Endothelial cell of umbilical vein (primary cell): ENCODE data around the gene MYO16. TPM values are rescaled to one million over a fixed set of nuclear protein-coding genes. Genes with fewer than 3 reads are reported as not detected.

Source experiments
- BruUV-seq: library from RNA; stranded (reverse); fragments of 400-500 nt; replicated peaks from 2 replicates; lab custom pipeline; 2021; lab: Mats Ljungman, UMichigan
- CTCF ChIA-PET: fragments of 300-600, 350-600 bp; sonication (Branson Sonifier 250); formaldehyde crosslinking; loops from one replicate; lab custom pipeline; 2021; ENCODE audit warnings: antibody characterized with exemption, inconsistent platforms; lab: Charles Lee
- POLR2A ChIA-PET: fragments of 300-600, 350-600 bp; sonication (Branson Sonifier 250); formaldehyde crosslinking; loops from one replicate; lab custom pipeline; 2021; ENCODE audit warnings: antibody characterized with exemption, inconsistent platforms; lab: Charles Lee
- DNase-seq: peaks from one replicate; pipeline ENCODE4 v3.0.0-alpha.2; 2011; ENCODE audit warnings: low read depth, low spot score
- FAIRE-seq: peaks from 2 replicates; lab custom pipeline; 2011; peaks lifted over from hg19 to GRCh38; lab: Jason Lieb, UNC
- H2AFZ ChIP-seq: 2 replicates; pipeline ENCODE4 v1.6.0; 2012; ENCODE audit warnings: low read depth, low read length, control low read depth, inconsistent platforms
- H3K27ac ChIP-seq: 2 replicates; pipeline ENCODE4 v1.5.1; 2011; ENCODE audit warnings: low read depth, mild to moderate bottlenecking, control low read depth, low read length, moderate library complexity; ENCODE audit not compliant: insufficient read depth
- H3K27me3 ChIP-seq, 2 experiments: 2 replicates each; pipeline versions ENCODE4 v1.6.0 to v1.6.1; 2011; ENCODE audit warnings: low read length in 2 of 2, mixed read lengths in 1 of 2; ENCODE audit not compliant: control insufficient read depth in 2 of 2, insufficient read depth in 2 of 2
- H3K36me3 ChIP-seq, 2 experiments: 2 replicates in 1 of 2; 3 replicates in 1 of 2; pipeline ENCODE4 v1.5.1; 2011; ENCODE audit warnings: low read length in 2 of 2, mild to moderate bottlenecking in 1 of 2, moderate library complexity in 1 of 2; ENCODE audit not compliant: control insufficient read depth in 2 of 2, insufficient read depth in 2 of 2; ENCODE audit errors: extremely low read depth in 1 of 2
- H3K4me1 ChIP-seq: 3 replicates; pipeline ENCODE4 v1.5.1; 2011; ENCODE audit warnings: mild to moderate bottlenecking, low read length; ENCODE audit not compliant: control insufficient read depth, insufficient read depth; ENCODE audit errors: extremely low read depth
- H3K4me2 ChIP-seq: 2 replicates; pipeline ENCODE4 v1.6.1; 2011; ENCODE audit warnings: low read length, control low read depth, mixed read lengths; ENCODE audit not compliant: insufficient read depth
- H3K4me3 ChIP-seq, 3 experiments: fragments of 200-600 bp in 1 of 3; sonication (generic), shearing (Covaris generic) in 1 of 3; replicated peaks in 1 of 3; 2 replicates each; pipeline ENCODE4 v1.5.1; 2011 to 2016; ENCODE audit warnings: control low read depth in 3 of 3, low read length in 3 of 3, mild to moderate bottlenecking in 2 of 3, inconsistent platforms in 1 of 3, low read depth in 1 of 3, moderate library complexity in 1 of 3; ENCODE audit not compliant: insufficient read depth in 1 of 3
- H3K79me2 ChIP-seq: 2 replicates; pipeline ENCODE4 v1.6.0; 2012; ENCODE audit warnings: low read length, inconsistent platforms; ENCODE audit not compliant: control insufficient read depth, insufficient read depth
- H3K9ac ChIP-seq: replicated peaks from 2 replicates; pipeline ENCODE3; 2011; ENCODE audit warnings: low read length, control low read depth; ENCODE audit not compliant: insufficient read depth; ENCODE audit errors: extremely low read depth
- H3K9me1 ChIP-seq: replicated peaks from 3 replicates; pipeline ENCODE4 v1.6.0; 2011; ENCODE audit warnings: mild to moderate bottlenecking, low read length; ENCODE audit not compliant: control insufficient read depth, insufficient read depth; ENCODE audit errors: extremely low read depth
- H3K9me3 ChIP-seq: replicated peaks from 2 replicates; pipeline ENCODE4 v1.5.1; 2012; ENCODE audit warnings: low read length, inconsistent platforms; ENCODE audit not compliant: control insufficient read depth, insufficient read depth
- H4K20me1 ChIP-seq: replicated peaks from 2 replicates; pipeline ENCODE3; 2011; ENCODE audit warnings: mild to moderate bottlenecking, low read length; ENCODE audit not compliant: control insufficient read depth, insufficient read depth; ENCODE audit errors: extremely low read depth
- EZH2 ChIP-seq: IDR thresholded peaks from 2 replicates; pipeline ENCODE4 v1.6.1; 2012; ENCODE audit warnings: borderline replicate concordance, low read depth, mild to moderate bottlenecking, moderate library complexity, low read length, inconsistent platforms; ENCODE audit not compliant: severe bottlenecking
- FOS ChIP-seq: IDR thresholded peaks from 2 replicates; pipeline ENCODE4 v1.6.1; 2011; ENCODE audit warnings: mild to moderate bottlenecking, low read length, moderate library complexity, borderline replicate concordance; ENCODE audit not compliant: insufficient read depth
- GATA2 ChIP-seq: IDR thresholded peaks from 2 replicates; pipeline ENCODE4 v1.7.0; 2011; ENCODE audit warnings: low read depth, mild to moderate bottlenecking, moderate library complexity, mixed read lengths, low read length; ENCODE audit not compliant: insufficient read length, insufficient read depth
- JUN ChIP-seq: IDR thresholded peaks from 2 replicates; pipeline ENCODE4 v1.6.1; 2011; ENCODE audit warnings: borderline replicate concordance, low read depth; ENCODE audit not compliant: insufficient read length, insufficient read depth
- MYC ChIP-seq: IDR thresholded peaks from one replicate; pipeline ENCODE4 v1.6.1; 2011; ENCODE audit warnings: mild to moderate bottlenecking, low read depth, low read length
- POLR2A ChIP-seq: IDR thresholded peaks from 2 replicates; pipeline ENCODE4 v1.6.1; 2012; ENCODE audit warnings: low read depth, mild to moderate bottlenecking, control low read depth, low read length
- POLR2AphosphoS5 ChIP-seq: IDR thresholded peaks from 2 replicates; pipeline ENCODE4 v1.6.1; 2012; ENCODE audit warnings: low read depth, mild to moderate bottlenecking, control low read depth, low read length, moderate library complexity; ENCODE audit not compliant: insufficient read depth
- dilution Hi-C: fragments of 300-500 bp; cut with MboI; formaldehyde crosslinking; loops from one replicate; pipeline ENCODE4 v1.15.0; 2019; ENCODE audit warnings: low sequenced_read_pairs; ENCODE audit not compliant: extremely low pct_ligation_motif_present
- intact Hi-C: fragments of 100-400 bp; cut with micrococcal nuclease; formaldehyde crosslinking; loops from one replicate; pipeline ENCODE4 v1.10.0; 2022
- polyA plus RNA-seq, 4 experiments: library from polyadenylated mRNA; depleted of rRNA in 3 of 4; stranded (reverse) in 3 of 4; unstranded in 1 of 4; fragments of >200 nt; gene quantifications; 2 replicates each; pipeline versions ENCODE4 v1.2.1 to v1.2.3, GENCODE V29; 2011 to 2012; ENCODE audit warnings: missing spikeins in 1 of 4
- total RNA-seq: library from RNA; stranded (reverse); gene quantifications from 2 replicates; pipeline ENCODE4 v1.2.3, GENCODE V29; 2021
- TF ChIP-seq, protein P1 (sequence below), 2 donors: IDR thresholded peaks; 1 replicate in 1 of 2; 2 replicates in 1 of 2; pipeline ENCODE4 v1.5.1; 2011; ENCODE audit warnings: low read length in 2 of 2, mild to moderate bottlenecking in 2 of 2, moderate library complexity in 2 of 2, control low read depth in 1 of 2, inconsistent platforms in 1 of 2, low read depth in 1 of 2; ENCODE audit not compliant: insufficient read depth in 1 of 2; ENCODE audit errors: extremely low read depth in 1 of 2
- TF ChIP-seq, protein P2 (sequence below): IDR thresholded peaks from 2 replicates; pipeline ENCODE4 v1.6.1; 2011; ENCODE audit not compliant: insufficient read depth, insufficient read length

MYO16 gene
- total and polyA plus RNA-seq, 2 donors (not counting 3 experiments of a cell fraction or from before 2014, with no cell fraction given), result 0.03 to 0.04 TPM

DNA sequence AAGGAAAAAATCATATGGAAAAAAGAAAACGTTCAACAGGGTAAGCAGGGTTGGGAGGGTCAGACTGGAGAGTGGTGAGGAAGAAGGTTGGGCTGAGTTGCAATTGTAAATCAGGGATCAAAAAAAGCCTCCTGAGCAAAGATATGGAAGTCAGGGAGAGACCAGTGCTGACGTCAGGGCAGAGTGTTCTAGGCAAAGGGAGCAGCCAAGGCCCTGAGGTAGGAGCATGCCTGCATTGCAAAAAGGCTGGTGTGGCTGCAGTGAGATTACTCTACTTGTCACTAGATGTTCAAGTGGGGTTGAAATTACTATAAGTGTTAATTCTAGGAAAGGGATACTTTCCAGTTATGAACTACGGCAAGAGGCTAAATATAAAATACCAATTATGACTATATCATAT lies 562.0 kb downstream of the MYO16 start:
- no peaks in the 10 kb centered on the region for H3K4me1 ChIP-seq
- POLR2A ChIA-PET, result no interaction called here
- no peaks in the 10 kb centered on the region for H4K20me1 ChIP-seq
- no peak overlapping the region for H3K9ac ChIP-seq
- no peaks in the 10 kb centered on the region for H3K36me3 ChIP-seq
- H3K9me1 ChIP-seq, result no peaks in the 10 kb centered on the region
- H3K4me3 ChIP-seq, result no peak overlapping the region
- no TSS peak for BruUV-seq
- CTCF ChIA-PET, result no interaction called here
- intact Hi-C loops (no loop called here), dilution Hi-C loops (no loop called here)
- H3K27me3 ChIP-seq, result peaks cover 0 to 2% of the 10 kb centered on the region in 2 experiments
- no peaks in the 10 kb centered on the region for H3K79me2 ChIP-seq
- H3K9me3 ChIP-seq, result no peaks in the 10 kb centered on the region
- FAIRE-seq, result no peak
- H2AFZ ChIP-seq, result no peak overlapping the region
- no peak overlapping the region for H3K27ac ChIP-seq
- no peak overlapping the region for H3K4me2 ChIP-seq
- DNase-seq, result no peak
- TF ChIP-seq JUN, result no peak
- no peak for TF ChIP-seq FOS
- no peak for TF ChIP-seq POLR2A
- TF ChIP-seq GATA2, result no peak
- TF ChIP-seq, protein P1, sequence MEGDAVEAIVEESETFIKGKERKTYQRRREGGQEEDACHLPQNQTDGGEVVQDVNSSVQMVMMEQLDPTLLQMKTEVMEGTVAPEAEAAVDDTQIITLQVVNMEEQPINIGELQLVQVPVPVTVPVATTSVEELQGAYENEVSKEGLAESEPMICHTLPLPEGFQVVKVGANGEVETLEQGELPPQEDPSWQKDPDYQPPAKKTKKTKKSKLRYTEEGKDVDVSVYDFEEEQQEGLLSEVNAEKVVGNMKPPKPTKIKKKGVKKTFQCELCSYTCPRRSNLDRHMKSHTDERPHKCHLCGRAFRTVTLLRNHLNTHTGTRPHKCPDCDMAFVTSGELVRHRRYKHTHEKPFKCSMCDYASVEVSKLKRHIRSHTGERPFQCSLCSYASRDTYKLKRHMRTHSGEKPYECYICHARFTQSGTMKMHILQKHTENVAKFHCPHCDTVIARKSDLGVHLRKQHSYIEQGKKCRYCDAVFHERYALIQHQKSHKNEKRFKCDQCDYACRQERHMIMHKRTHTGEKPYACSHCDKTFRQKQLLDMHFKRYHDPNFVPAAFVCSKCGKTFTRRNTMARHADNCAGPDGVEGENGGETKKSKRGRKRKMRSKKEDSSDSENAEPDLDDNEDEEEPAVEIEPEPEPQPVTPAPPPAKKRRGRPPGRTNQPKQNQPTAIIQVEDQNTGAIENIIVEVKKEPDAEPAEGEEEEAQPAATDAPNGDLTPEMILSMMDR (IDR thresholded peaks at IDR 0.05; ENCODE audit: extremely low read depth in 1 of 2, insufficient read depth in 1 of 2, low read depth in 1 of 2, low read length in 2 of 2), result no peak
- no peak for TF ChIP-seq MYC
- TF ChIP-seq POLR2AphosphoS5, result no peak
- TF ChIP-seq EZH2, result no peak
- TF ChIP-seq, protein P2, sequence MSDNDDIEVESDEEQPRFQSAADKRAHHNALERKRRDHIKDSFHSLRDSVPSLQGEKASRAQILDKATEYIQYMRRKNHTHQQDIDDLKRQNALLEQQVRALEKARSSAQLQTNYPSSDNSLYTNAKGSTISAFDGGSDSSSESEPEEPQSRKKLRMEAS, result no peak
